ENCODE measurements around the gene OR4X1.

DNA sequence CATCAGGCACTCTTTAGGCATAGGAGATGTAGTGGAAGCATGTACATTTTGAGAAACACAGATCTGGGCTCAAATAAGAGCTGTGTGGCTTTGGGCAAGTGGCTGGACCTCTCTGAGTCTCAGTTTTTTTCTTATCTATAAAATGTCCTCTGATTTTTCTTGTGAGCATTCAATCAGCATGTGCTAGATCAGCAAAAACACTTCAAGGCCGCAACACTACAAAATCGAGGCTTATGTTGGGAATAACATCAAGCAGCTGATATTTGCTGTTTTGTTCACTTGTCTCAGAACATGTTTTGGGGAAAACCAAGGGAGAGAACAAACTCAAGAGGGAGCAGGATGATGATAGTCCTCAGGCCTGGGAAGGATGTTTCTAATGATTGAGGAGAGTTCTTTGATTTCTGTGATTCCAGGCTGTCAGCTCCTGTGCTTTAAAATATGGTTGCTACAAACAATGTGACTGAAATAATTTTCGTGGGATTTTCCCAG is at the start of gene OR4X1:
- TF ChIP-seq CTCF (IDR thresholded peaks at IDR 0.05) (no peak), EP300 (IDR thresholded peaks at IDR 0.05) (no peak), POLR2A (IDR thresholded peaks at IDR 0.05) (no peak)
